Endothelial cell of umbilical vein (primary cell): ENCODE data around the gene UST. TPM values are rescaled to one million over a fixed set of nuclear protein-coding genes. Genes with fewer than 3 reads are reported as not detected.

Experiments
- BruUV-seq: library from RNA; stranded (reverse); fragments of 400-500 nt; replicated peaks from 2 replicates; lab custom pipeline; 2021; lab: Mats Ljungman, UMichigan
- CTCF ChIA-PET: fragments of 300-600, 350-600 bp; sonication (Branson Sonifier 250); formaldehyde crosslinking; loops from one replicate; lab custom pipeline; 2021; ENCODE audit warnings: antibody characterized with exemption, inconsistent platforms; lab: Charles Lee
- POLR2A ChIA-PET: fragments of 300-600, 350-600 bp; sonication (Branson Sonifier 250); formaldehyde crosslinking; loops from one replicate; lab custom pipeline; 2021; ENCODE audit warnings: antibody characterized with exemption, inconsistent platforms; lab: Charles Lee
- DNase-seq: peaks from one replicate; pipeline ENCODE4 v3.0.0-alpha.2; 2011; ENCODE audit warnings: low read depth, low spot score
- FAIRE-seq: peaks from 2 replicates; lab custom pipeline; 2011; peaks lifted over from hg19 to GRCh38; lab: Jason Lieb, UNC
- H2AFZ ChIP-seq: 2 replicates; pipeline ENCODE4 v1.6.0; 2012; ENCODE audit warnings: low read depth, low read length, control low read depth, inconsistent platforms
- H3K27ac ChIP-seq: 2 replicates; pipeline ENCODE4 v1.5.1; 2011; ENCODE audit warnings: low read depth, mild to moderate bottlenecking, control low read depth, low read length, moderate library complexity; ENCODE audit not compliant: insufficient read depth
- H3K27me3 ChIP-seq, 2 experiments: 2 replicates each; pipeline versions ENCODE4 v1.6.0 to v1.6.1; 2011; ENCODE audit warnings: low read length in 2 of 2, mixed read lengths in 1 of 2; ENCODE audit not compliant: control insufficient read depth in 2 of 2, insufficient read depth in 2 of 2
- H3K36me3 ChIP-seq, 2 experiments: 2 replicates in 1 of 2; 3 replicates in 1 of 2; pipeline ENCODE4 v1.5.1; 2011; ENCODE audit warnings: low read length in 2 of 2, mild to moderate bottlenecking in 1 of 2, moderate library complexity in 1 of 2; ENCODE audit not compliant: control insufficient read depth in 2 of 2, insufficient read depth in 2 of 2; ENCODE audit errors: extremely low read depth in 1 of 2
- H3K4me1 ChIP-seq: 3 replicates; pipeline ENCODE4 v1.5.1; 2011; ENCODE audit warnings: mild to moderate bottlenecking, low read length; ENCODE audit not compliant: control insufficient read depth, insufficient read depth; ENCODE audit errors: extremely low read depth
- H3K4me2 ChIP-seq: 2 replicates; pipeline ENCODE4 v1.6.1; 2011; ENCODE audit warnings: low read length, control low read depth, mixed read lengths; ENCODE audit not compliant: insufficient read depth
- H3K4me3 ChIP-seq, 3 experiments: fragments of 200-600 bp in 1 of 3; sonication (generic), shearing (Covaris generic) in 1 of 3; replicated peaks in 1 of 3; 2 replicates each; pipeline ENCODE4 v1.5.1; 2011 to 2016; ENCODE audit warnings: control low read depth in 3 of 3, low read length in 3 of 3, mild to moderate bottlenecking in 2 of 3, inconsistent platforms in 1 of 3, low read depth in 1 of 3, moderate library complexity in 1 of 3; ENCODE audit not compliant: insufficient read depth in 1 of 3
- H3K79me2 ChIP-seq: 2 replicates; pipeline ENCODE4 v1.6.0; 2012; ENCODE audit warnings: low read length, inconsistent platforms; ENCODE audit not compliant: control insufficient read depth, insufficient read depth
- H3K9ac ChIP-seq: replicated peaks from 2 replicates; pipeline ENCODE3; 2011; ENCODE audit warnings: low read length, control low read depth; ENCODE audit not compliant: insufficient read depth; ENCODE audit errors: extremely low read depth
- H3K9me1 ChIP-seq: replicated peaks from 3 replicates; pipeline ENCODE4 v1.6.0; 2011; ENCODE audit warnings: mild to moderate bottlenecking, low read length; ENCODE audit not compliant: control insufficient read depth, insufficient read depth; ENCODE audit errors: extremely low read depth
- H3K9me3 ChIP-seq: replicated peaks from 2 replicates; pipeline ENCODE4 v1.5.1; 2012; ENCODE audit warnings: low read length, inconsistent platforms; ENCODE audit not compliant: control insufficient read depth, insufficient read depth
- H4K20me1 ChIP-seq: replicated peaks from 2 replicates; pipeline ENCODE3; 2011; ENCODE audit warnings: mild to moderate bottlenecking, low read length; ENCODE audit not compliant: control insufficient read depth, insufficient read depth; ENCODE audit errors: extremely low read depth
- EZH2 ChIP-seq: IDR thresholded peaks from 2 replicates; pipeline ENCODE4 v1.6.1; 2012; ENCODE audit warnings: borderline replicate concordance, low read depth, mild to moderate bottlenecking, moderate library complexity, low read length, inconsistent platforms; ENCODE audit not compliant: severe bottlenecking
- FOS ChIP-seq: IDR thresholded peaks from 2 replicates; pipeline ENCODE4 v1.6.1; 2011; ENCODE audit warnings: mild to moderate bottlenecking, low read length, moderate library complexity, borderline replicate concordance; ENCODE audit not compliant: insufficient read depth
- GATA2 ChIP-seq: IDR thresholded peaks from 2 replicates; pipeline ENCODE4 v1.7.0; 2011; ENCODE audit warnings: low read depth, mild to moderate bottlenecking, moderate library complexity, mixed read lengths, low read length; ENCODE audit not compliant: insufficient read length, insufficient read depth
- JUN ChIP-seq: IDR thresholded peaks from 2 replicates; pipeline ENCODE4 v1.6.1; 2011; ENCODE audit warnings: borderline replicate concordance, low read depth; ENCODE audit not compliant: insufficient read length, insufficient read depth
- MAX ChIP-seq: IDR thresholded peaks from 2 replicates; pipeline ENCODE4 v1.6.1; 2011; ENCODE audit not compliant: insufficient read depth, insufficient read length
- MYC ChIP-seq: IDR thresholded peaks from one replicate; pipeline ENCODE4 v1.6.1; 2011; ENCODE audit warnings: mild to moderate bottlenecking, low read depth, low read length
- POLR2A ChIP-seq: IDR thresholded peaks from 2 replicates; pipeline ENCODE4 v1.6.1; 2012; ENCODE audit warnings: low read depth, mild to moderate bottlenecking, control low read depth, low read length
- POLR2AphosphoS5 ChIP-seq: IDR thresholded peaks from 2 replicates; pipeline ENCODE4 v1.6.1; 2012; ENCODE audit warnings: low read depth, mild to moderate bottlenecking, control low read depth, low read length, moderate library complexity; ENCODE audit not compliant: insufficient read depth
- dilution Hi-C: fragments of 300-500 bp; cut with MboI; formaldehyde crosslinking; loops from one replicate; pipeline ENCODE4 v1.15.0; 2019; ENCODE audit warnings: low sequenced_read_pairs; ENCODE audit not compliant: extremely low pct_ligation_motif_present
- intact Hi-C: fragments of 100-400 bp; cut with micrococcal nuclease; formaldehyde crosslinking; loops from one replicate; pipeline ENCODE4 v1.10.0; 2022
- polyA plus RNA-seq, 4 experiments: library from polyadenylated mRNA; depleted of rRNA in 3 of 4; stranded (reverse) in 3 of 4; unstranded in 1 of 4; fragments of >200 nt; gene quantifications; 2 replicates each; pipeline versions ENCODE4 v1.2.1 to v1.2.3, GENCODE V29; 2011 to 2012; ENCODE audit warnings: missing spikeins in 1 of 4
- total RNA-seq: library from RNA; stranded (reverse); gene quantifications from 2 replicates; pipeline ENCODE4 v1.2.3, GENCODE V29; 2021
- TF ChIP-seq, protein P1 (sequence below), 2 donors: IDR thresholded peaks; 1 replicate in 1 of 2; 2 replicates in 1 of 2; pipeline ENCODE4 v1.5.1; 2011; ENCODE audit warnings: low read length in 2 of 2, mild to moderate bottlenecking in 2 of 2, moderate library complexity in 2 of 2, control low read depth in 1 of 2, inconsistent platforms in 1 of 2, low read depth in 1 of 2; ENCODE audit not compliant: insufficient read depth in 1 of 2; ENCODE audit errors: extremely low read depth in 1 of 2

UST gene
- total and polyA plus RNA-seq, 2 donors (not counting 3 experiments of a cell fraction or from before 2014, with no cell fraction given), result 0.26 to 0.84 TPM

GRCh38 chr6:148957752-148958151 is 210.9 kb downstream of the UST start:
- no peak overlapping the region for H3K4me2 ChIP-seq
- H3K9me1 ChIP-seq, result no peaks in the 10 kb centered on the region
- no peaks in the 10 kb centered on the region for H4K20me1 ChIP-seq
- dilution Hi-C loops (no loop called here), intact Hi-C loops (no loop called here)
- ChIA-PET POLR2A (no interaction called here), CTCF (interaction anchor here (1.5 to 1.6 kb wide), 2 partner anchors 11 to 380 kb away, joined by 5 read pairs; no protein-coding TSS in a partner anchor)
- H3K4me3 ChIP-seq, result no peak overlapping the region
- no peaks in the 10 kb centered on the region for H3K9me3 ChIP-seq
- BruUV-seq, result no TSS peak
- no peaks in the 10 kb centered on the region for H3K36me3 ChIP-seq
- no peaks in the 10 kb centered on the region for H3K79me2 ChIP-seq
- DNase-seq, result no peak
- no peak overlapping the region for H2AFZ ChIP-seq
- no peaks in the 10 kb centered on the region for H3K27me3 ChIP-seq
- H3K4me1 ChIP-seq, result no peaks in the 10 kb centered on the region
- TF ChIP-seq JUN, result no peak
- no peak for TF ChIP-seq FOS
- no peak for TF ChIP-seq POLR2AphosphoS5
- no peak for TF ChIP-seq POLR2A
- no peak overlapping the region for H3K27ac ChIP-seq
- H3K9ac ChIP-seq, result no peak overlapping the region
- no peak for FAIRE-seq

DNA sequence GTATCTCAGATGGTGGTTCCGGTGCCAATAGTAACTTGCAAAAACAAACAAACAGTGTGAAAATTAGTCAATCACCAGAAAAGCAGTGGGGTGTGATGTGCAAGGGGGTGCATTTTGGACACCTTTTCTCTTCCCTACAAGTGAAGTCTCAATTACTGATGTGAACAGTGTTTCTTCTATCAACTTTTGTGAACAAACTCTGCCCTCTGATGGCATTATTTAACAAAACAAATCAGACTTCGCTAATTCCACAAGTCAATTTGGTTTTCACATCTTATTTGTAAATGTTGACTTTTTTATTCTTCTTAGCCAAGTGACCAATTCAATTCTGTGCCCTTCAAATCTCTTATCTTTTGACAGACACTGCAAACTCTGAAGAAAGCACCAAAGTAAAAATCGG is 212.2 kb downstream of the UST start:
- no peak overlapping the region for H3K9ac ChIP-seq
- ChIA-PET POLR2A (no interaction called here), CTCF (interaction anchor here (1.5 kb wide), 1 partner anchor 10 kb away, joined by 5 read pairs; no protein-coding TSS in a partner anchor)
- intact Hi-C loops (no loop called here), dilution Hi-C loops (no loop called here)
- H3K4me3 ChIP-seq, result no peak overlapping the region
- H3K27ac ChIP-seq, result no peak overlapping the region
- H3K4me2 ChIP-seq, result no peak overlapping the region
- no peaks in the 10 kb centered on the region for H3K4me1 ChIP-seq
- H3K79me2 ChIP-seq, result no peaks in the 10 kb centered on the region
- no peak for FAIRE-seq
- no peaks in the 10 kb centered on the region for H4K20me1 ChIP-seq
- BruUV-seq, result no TSS peak
- no peaks in the 10 kb centered on the region for H3K36me3 ChIP-seq
- no peaks in the 10 kb centered on the region for H3K9me1 ChIP-seq
- no peak for DNase-seq
- H3K27me3 ChIP-seq, result no peaks in the 10 kb centered on the region
- no peaks in the 10 kb centered on the region for H3K9me3 ChIP-seq
- no peak overlapping the region for H2AFZ ChIP-seq
- TF ChIP-seq JUN (no peak), EZH2 (no peak), MYC (no peak), MAX (no peak), FOS (no peak), GATA2 (no peak), POLR2A (no peak), POLR2AphosphoS5 (no peak)
- TF ChIP-seq, protein P1, sequence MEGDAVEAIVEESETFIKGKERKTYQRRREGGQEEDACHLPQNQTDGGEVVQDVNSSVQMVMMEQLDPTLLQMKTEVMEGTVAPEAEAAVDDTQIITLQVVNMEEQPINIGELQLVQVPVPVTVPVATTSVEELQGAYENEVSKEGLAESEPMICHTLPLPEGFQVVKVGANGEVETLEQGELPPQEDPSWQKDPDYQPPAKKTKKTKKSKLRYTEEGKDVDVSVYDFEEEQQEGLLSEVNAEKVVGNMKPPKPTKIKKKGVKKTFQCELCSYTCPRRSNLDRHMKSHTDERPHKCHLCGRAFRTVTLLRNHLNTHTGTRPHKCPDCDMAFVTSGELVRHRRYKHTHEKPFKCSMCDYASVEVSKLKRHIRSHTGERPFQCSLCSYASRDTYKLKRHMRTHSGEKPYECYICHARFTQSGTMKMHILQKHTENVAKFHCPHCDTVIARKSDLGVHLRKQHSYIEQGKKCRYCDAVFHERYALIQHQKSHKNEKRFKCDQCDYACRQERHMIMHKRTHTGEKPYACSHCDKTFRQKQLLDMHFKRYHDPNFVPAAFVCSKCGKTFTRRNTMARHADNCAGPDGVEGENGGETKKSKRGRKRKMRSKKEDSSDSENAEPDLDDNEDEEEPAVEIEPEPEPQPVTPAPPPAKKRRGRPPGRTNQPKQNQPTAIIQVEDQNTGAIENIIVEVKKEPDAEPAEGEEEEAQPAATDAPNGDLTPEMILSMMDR (IDR thresholded peaks at IDR 0.05; ENCODE audit: extremely low read depth in 1 of 2, insufficient read depth in 1 of 2, low read depth in 1 of 2, low read length in 2 of 2), result no peak
